GM18868 (cell line): ENCODE results near the gene AKAP12.
"Not testable (repeated sequence)": the region's sequence is repeated elsewhere in the genome, so short reads cannot be mapped to it uniquely, and the experiment has no call there.

Source experiments
- ATAC-seq: cut with Tn5 transposase; IDR thresholded peaks from one replicate; pipeline ENCODE4 v1.9.1; 2021; ENCODE audit warnings: mild to moderate bottlenecking, moderate library complexity; ENCODE audit not compliant: unreplicated experiment

AKAP12 gene

DNA sequence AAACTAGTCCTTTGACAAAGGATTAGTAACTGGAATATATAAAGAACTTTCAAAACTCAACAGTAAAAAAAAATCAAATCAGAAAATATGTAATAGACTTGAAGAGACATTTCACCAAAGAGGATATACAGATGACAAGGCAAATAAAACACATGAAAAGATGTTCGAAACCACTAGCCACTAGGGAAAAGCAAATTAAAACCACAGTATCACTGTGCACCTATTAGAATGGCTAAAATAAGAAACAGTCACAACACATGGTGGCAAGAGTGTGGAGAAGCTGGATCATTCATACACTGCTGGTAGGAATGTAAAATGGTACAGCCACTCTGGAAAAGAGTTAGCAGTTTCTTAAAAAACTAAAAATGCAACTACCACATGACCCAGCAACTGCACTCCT is 136.7 kb downstream of the AKAP12 start:
- ATAC-seq = no peak

DNA sequence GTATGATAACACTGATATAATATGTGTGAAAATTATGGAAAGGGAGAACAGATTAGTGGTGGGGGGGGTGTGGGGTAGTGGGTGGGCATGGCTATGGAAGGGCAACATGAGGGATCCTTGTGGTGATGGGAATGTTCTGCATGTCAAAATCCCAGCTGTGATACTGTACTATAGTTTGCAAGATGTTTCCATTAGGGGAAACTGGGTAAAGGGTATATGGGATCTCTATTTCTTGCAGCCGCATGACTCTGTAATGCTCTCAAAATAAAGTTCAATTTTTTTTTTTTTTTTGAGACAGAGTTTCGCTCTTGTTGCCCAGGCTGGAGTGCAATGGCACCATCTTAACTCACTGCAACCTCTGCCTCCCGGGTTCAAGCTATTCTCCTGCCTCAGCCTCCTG is 137.3 kb downstream of the AKAP12 start:
- ATAC-seq = no peak

DNA sequence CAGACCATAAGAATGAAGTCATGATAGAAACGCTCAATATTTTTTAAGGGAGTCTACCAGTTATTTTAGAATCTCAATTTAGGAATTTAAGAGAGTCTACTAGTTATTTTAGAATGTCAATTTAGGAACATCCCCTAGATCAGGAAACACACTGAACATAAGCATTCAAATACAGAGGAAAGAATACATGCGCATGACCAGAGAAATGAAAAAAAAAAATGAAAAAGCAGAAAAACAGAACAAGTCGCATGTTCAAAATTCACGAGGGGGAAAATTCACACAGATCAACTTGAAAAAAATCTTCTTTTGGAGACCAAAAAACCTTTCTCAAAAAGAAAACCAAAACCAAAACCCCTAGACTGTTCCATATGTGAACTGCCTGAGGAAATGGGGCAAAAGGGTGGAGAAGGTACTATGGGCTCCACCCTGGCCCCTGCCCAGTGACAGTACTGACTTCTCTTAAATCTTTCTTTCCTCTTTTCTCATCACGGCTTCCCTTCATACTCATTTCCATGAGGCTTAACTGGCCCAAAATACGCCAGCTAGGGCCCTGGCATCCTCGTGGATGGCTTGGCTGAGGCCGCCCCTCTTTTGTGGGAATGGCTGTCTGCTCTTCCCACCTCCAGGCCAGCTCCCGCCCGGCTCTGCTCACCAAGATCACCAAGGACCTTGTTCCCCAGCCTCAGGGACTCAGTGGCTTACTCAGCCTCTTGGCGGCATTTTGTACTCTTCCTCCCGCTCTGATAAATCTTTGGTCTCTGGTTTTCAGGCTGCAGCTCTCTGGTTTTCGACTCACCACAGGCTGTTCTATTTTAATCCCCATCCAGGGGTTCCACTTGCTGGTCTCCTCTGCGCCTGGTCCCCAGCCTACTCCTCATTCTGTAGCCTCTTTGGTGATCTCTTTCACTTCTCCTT is 140.4 kb downstream of the AKAP12 start:
- ATAC-seq = peak; percentile 57

- ATAC-seq = no peak
Measured at GRCh38 chr6:151380848-151381205, 141.1 kb downstream of the AKAP12 start.

DNA sequence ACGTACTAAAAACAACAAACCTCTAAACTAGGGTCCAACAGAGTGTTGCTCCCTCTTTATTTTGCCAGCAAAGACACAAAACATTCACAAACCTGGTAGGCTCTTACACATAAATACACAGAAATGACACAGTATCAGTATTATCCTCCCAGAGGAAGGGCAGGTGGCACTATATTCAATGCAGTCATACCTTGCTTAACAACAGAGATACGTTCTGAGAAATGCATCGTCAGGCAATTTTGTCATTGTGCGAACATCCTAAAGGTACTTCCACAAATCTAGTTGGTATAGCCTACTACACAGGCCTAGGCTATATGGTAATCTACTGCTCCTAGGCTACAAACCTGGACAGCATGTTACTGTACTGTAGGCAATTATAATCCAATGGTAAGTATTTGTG is 142.0 kb downstream of the AKAP12 start:
- no peak for ATAC-seq

DNA sequence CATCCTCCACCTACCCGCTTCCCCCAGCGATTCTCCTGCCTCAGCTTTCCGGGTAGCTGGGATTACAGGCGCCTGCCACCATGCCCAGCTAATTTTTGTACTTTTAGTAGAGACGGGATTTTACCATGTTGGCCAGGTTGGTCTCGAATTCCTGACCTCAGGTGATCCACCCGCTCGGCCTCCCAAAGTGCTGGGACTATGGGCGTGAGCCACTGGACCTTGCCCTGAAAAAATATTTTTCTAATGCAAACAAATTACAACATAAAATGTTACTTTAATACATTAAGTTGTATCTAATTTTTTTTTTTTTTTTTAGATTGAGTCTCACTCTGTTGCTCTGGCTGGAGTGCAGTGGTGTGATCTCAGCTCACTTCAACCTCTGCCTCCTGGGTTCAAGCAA is 142.9 kb downstream of the AKAP12 start:
- not testable (repeated sequence) for ATAC-seq

GRCh38 chr6:151384151-151384550 is 144.4 kb downstream of the AKAP12 start:
- ATAC-seq = no peak

DNA sequence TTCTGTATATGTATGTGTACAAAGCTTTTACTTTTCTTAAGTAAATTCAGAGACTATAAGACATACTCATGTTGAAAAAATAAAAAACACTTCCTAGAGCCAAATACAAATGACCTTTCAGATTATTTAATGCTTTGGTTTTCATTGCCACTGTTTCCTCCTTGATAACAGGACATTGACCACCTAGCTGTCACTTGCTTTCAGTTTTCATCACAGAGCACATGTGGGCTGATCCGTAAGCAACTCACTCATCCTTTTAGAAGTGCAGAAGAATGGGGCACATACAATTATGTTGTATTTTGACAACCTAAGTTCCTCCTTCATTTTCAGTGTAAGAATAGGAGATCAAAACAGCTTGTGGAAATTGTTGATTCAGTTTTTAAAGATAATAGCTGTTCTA is 145.4 kb downstream of the AKAP12 start:
- no peak for ATAC-seq

DNA sequence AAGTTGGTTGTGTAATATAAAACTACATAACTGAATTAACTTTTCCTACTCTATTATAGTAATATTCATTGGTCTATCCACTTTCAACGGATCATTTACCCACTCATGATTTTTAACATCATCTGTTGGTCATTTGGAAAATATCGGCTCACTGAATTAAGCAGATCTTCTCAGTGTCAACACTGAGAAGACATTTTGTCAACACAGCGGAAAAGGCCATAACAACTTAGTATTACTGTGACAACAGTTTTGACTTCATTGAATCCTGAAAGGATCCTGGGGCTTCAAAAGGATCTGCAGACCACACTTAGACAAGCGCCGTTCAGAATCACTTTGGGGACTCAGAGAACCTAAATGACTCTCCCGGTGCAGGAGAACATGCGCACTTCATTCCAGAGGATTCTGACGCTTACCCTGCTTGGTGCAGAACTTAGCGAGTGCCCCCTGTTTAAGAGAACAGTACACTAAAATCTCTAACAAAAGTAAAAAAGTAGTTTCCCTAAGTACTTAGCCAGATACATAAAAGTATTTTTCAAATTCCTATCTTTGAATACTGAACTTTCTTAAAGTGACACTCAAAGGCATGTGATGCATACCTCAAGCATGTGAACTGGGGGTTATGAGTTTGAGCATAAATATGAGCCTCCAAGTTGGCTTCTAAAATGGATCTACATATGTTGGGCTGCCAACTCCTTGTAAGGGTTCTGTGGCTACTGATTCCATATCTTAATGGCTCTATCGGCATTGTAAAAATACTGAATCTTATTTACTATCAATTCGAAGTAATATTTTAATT is 147.6 kb downstream of the AKAP12 start:
- ATAC-seq = no peak

DNA sequence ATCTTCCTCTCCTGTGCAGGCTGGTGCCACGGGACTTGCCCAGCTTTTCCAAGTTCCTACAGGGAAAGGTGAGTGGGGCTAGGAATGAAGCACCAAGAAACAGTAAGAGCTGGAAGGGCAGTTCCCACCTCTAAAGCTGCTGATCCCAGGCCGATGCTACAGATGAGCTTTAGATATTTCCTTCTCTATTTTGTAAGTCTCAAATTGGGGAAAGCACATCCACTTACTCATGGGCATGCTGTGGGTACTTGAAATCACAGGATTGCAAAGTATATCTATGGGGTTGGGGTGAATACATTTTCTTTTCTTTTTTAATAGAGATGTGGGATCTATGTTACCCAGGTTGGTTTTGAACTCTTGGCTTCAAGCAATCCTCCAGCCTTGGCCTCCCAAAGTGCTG is 148.5 kb downstream of the AKAP12 start:
- no peak for ATAC-seq

- ATAC-seq = no peak
Measured at GRCh38 chr6:151388997-151389617, 149.3 kb downstream of the AKAP12 start.

DNA sequence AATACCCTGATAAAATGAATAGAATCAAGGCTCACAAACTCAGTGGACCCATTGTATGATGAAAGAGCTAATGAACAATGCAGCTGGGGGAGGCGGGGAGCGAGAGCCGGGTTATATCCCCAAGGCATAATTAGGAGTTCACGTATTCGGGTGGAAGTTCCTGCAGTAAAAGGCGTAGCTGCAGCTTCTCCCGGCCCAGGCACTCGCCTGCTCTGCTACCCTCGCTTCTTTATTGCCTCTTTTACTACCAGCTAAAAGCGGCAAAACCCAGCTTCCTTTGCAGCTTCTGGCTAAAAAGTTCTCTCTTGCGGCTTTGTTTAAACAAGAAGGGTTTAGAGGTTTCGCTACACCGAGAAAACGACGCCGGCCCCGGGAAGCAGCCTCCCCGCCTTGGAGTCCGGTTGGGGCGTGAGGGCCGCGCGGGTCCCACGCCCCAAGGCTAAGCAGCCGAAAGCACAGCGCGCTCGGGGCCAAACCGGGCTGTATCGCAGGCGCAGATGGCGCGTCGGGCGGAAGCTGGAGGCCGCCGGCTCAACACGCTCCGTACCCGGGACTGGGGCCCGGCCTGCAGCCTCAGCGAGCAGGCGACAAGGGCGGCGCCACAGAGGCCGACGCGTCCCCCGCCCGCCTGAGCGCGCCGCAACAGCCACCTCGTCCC is 150.0 kb downstream of the AKAP12 start:
- ATAC-seq = peak; percentile 69

GRCh38 chr6:151390276-151390850 is 150.6 kb downstream of the AKAP12 start:
- peak; percentile 82 for ATAC-seq

DNA sequence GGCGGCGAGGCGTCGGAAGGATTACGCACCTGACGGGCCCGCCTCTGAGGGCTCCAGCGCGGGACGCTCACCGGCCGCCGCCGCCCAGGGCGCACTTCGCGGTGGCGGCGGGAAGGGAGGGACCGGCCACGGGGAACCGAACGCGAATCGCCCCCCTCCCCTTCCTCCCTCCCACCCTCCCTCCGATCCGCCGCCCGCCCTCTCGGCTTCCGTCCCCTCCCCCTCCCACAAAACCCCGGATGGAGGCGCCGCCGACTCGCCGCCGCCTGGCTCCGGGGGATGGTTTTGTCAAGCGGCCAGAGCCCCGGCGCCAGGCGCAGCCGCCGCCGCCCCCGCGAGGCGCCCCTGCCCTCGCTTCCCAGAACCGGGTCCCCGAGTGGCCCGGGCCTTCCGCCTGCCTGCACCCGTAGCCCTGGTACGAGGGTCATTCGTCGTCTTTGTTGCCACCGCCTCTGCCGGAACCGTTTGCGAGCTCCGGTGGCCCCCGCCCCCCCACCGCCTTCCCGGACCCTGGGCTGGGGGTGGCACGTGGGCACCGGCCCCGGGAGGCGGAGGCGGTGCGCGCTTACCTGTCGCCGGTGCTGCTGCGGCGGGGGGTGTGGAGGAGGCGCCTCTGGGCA is 151.2 kb downstream of the AKAP12 start:
- peak; percentile 12 for ATAC-seq

GRCh38 chr6:151391471-151392413 is 152.0 kb downstream of the AKAP12 start, which contains the start of gene ZBTB2:
TSS of gene ZBTB2 (minus strand) at chr6:151391559. CDS start at chr6:151373637, 17,922 bp downstream.
- peak; percentile 15 for ATAC-seq

GRCh38 chr6:151392427-151392826 is 152.7 kb downstream of the AKAP12 start:
- ATAC-seq = no peak

DNA sequence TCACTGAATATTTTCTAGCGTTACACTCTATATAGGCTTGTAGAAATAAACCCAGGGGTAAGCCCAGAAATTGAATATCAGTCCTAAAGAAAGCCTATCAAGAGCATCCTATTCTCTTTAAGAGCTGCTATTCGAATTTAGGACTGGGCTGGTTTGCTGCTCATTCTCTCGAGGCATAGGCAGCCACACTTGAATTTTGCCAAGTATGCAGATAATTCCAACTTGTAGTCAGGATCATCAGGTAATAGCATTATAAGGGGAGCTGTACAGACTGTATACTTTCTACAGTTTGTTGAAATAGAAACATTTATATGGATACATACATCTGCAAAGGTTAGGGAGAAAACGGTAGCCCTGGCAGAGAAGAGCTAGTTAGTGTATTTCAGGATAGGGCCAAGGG is 153.6 kb downstream of the AKAP12 start:
- ATAC-seq = no peak

- no peak for ATAC-seq
Measured at GRCh38 chr6:151399679-151400078, 159.9 kb downstream of the AKAP12 start.

- ATAC-seq = no peak
Measured at GRCh38 chr6:151400473-151400872, 160.7 kb downstream of the AKAP12 start.
